ENCODE data around the gene TPMT.

GRCh38 chr6:18099511-18099910 is 55.4 kb downstream of the TPMT start:
- no peak for TF ChIP-seq CTCF (conservative IDR thresholded peaks at IDR 0.05)
- TF ChIP-seq EZH2 (IDR thresholded peaks at IDR 0.05; ENCODE audit: low read depth), result no peak

All from PC-9 (cell line).